ENCODE data around the gene FRMD3.

GRCh38 chr9:83497441-83497840 is 40.8 kb downstream of the FRMD3 start:
- TF ChIP-seq CTCF (conservative IDR thresholded peaks at IDR 0.05; ENCODE audit: low read depth, low read length): no peak
- no peak for TF ChIP-seq EZH2 (IDR thresholded peaks at IDR 0.05; ENCODE audit: low read length, unreplicated experiment)
- no peak for TF ChIP-seq EZH2phosphoT487 (IDR thresholded peaks at IDR 0.05; ENCODE audit: borderline replicate concordance, low read length)
